ENCODE results near the gene LRRC8A.
"Not testable (repeated sequence)": the region's sequence is repeated elsewhere in the genome, so short reads cannot be mapped to it uniquely, and the experiment has no call there.

Gene LRRC8A

GRCh38 chr9:128961403-128961802 lies 79.5 kb downstream of the LRRC8A start:
- DNase-seq (ENCODE audit: low read depth, low spot score) = not testable (repeated sequence)

Data from smooth muscle cell of the brain vasculature (primary cell).